Tracheal epithelial cell (primary cell): ENCODE data around the gene GRIK5. TPM values are rescaled to one million over a fixed set of nuclear protein-coding genes. Genes with fewer than 3 reads are reported as not detected.

Experiments
- total RNA-seq: library from RNA; depleted of rRNA; stranded (reverse); fragments of >200 nt; gene quantifications from 2 replicates; pipeline ENCODE4 v1.2.1, GENCODE V29; 2014

GRIK5 gene, protein sequence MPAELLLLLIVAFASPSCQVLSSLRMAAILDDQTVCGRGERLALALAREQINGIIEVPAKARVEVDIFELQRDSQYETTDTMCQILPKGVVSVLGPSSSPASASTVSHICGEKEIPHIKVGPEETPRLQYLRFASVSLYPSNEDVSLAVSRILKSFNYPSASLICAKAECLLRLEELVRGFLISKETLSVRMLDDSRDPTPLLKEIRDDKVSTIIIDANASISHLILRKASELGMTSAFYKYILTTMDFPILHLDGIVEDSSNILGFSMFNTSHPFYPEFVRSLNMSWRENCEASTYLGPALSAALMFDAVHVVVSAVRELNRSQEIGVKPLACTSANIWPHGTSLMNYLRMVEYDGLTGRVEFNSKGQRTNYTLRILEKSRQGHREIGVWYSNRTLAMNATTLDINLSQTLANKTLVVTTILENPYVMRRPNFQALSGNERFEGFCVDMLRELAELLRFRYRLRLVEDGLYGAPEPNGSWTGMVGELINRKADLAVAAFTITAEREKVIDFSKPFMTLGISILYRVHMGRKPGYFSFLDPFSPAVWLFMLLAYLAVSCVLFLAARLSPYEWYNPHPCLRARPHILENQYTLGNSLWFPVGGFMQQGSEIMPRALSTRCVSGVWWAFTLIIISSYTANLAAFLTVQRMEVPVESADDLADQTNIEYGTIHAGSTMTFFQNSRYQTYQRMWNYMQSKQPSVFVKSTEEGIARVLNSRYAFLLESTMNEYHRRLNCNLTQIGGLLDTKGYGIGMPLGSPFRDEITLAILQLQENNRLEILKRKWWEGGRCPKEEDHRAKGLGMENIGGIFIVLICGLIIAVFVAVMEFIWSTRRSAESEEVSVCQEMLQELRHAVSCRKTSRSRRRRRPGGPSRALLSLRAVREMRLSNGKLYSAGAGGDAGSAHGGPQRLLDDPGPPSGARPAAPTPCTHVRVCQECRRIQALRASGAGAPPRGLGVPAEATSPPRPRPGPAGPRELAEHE
- total RNA-seq = under 0.01 and 2.4 TPM in 2 replicates

GRCh38 chr19:42069619-42070351 lies at the start of gene GRIK5:
Gene GRIK5 (minus strand): TSS chr19:42070206. CDS start chr19:42065770, 4,436 bp downstream.

GRCh38 chr19:42075616-42076379 lies 5.8 kb upstream of the GRIK5 start, which contains the start of gene ZNF574:
Gene ZNF574 (plus strand): TSS chr19:42076166. CDS start chr19:42078607, 2,441 bp downstream.

DNA sequence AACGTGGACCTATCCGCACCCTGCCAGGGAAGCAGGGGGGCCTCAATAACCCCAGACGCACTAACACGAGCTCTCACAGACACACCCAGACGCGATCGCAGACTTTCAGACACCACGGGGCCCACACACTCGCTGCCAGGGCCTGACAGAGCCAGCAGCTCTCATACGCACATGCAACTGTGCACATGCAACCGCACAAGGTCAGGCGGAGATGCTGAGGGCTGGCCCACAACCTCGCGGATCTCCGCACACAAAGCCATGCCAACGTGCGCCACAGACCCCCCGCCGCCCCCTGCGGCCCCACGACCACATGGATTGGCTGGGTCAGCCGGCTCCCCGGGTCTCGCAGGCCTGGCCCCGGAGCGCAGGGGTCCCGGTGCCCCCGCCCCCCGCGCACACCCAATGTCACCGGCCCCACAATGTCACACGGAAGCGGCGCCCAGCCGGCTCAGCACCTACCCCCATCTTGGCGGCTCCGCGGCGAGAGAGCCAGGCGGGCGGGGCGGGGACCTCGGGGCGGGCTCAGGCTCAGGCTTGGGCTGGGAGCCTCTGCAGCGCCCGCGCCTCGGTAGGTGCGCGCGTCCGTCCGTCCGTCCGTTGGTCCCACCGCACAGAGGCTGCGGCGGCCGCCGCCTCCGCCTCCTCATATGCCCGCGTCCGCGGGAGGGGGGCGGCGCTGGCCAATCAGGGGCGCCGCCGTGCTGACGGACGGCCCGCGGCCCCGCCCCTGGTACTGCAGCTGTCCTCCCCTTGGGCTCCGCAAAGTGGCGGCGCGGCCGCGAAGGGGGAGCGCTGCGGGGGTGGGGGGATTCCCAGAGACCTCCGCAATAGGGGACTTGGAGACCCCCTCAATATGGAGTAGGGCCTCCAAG lies 76.2 kb downstream of the GRIK5 start, which contains the start of gene ATP1A3:
Gene ATP1A3 (minus strand): TSS at position 619 of the 872 bp plus-strand sequence. CDS start 154 bp downstream, at position 465.

DNA sequence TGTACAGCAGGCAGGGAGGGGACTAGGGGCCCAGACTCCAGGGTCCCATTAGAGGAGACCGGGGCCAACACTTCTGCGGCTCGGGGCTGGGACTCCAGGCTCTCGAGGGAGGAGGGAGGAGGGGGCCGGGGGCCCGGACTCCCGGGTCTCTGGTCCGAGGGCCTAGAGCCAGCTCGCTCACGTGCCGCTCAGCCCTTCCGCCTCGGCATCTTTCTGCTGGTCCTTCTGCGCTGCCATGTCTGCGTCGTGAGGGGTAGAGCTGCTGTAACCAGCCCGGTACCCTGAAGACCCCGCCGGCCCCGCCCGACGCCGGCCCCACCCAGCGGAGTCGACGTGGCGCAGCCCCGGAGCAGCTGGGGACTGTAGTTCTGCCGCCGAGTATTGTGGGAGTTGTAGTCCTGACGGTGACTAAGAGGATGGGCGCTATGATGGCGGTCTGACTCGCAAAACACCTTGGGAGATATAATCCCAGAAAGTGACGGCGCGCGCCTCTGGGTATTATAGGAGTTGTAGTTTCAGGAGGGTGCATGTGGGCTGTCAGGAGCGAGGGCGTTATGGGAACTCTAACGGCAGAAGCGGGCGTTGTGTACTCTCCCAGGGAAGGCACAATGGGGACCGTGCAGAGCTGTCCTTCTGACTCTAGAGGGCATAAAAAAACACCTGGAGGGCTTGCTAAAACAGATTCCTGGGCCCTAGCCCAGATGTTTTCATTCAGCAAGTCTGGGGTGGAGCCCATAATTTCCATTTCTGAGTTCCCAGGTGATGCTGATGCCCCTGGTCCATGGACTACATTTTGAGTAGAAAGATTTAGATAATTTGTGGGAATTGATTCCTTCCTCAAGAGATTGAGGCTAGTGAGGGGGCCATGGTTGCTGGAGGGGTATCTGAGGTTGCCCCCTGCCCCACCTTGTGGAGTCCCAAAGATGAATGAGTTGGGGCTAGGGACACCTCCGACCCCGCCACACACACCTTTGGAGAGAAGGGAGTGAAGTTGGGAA lies 110.7 kb downstream of the GRIK5 start, which contains the start of gene RABAC1:
Gene RABAC1 (minus strand): TSS at position 266 of the 998 bp plus-strand sequence. CDS start 29 bp downstream, at position 237.

Other genes starting within 250 kb of the GRIK5 start
- gene LYPD4, start 225.5 kb downstream of the GRIK5 start, total RNA-seq = not detected in 2 replicates
- not detected in 2 replicates for gene DMRTC2, start 225.2 kb downstream of the GRIK5 start, total RNA-seq
- gene RPS19, start 210.0 kb downstream of the GRIK5 start, total RNA-seq = 2,865 and 3,325 TPM in 2 replicates
- gene CD79A, start 192.9 kb downstream of the GRIK5 start, total RNA-seq = 0.48 TPM in 1 of 2 replicates, not detected in the other
- gene ARHGEF1, start 187.0 kb downstream of the GRIK5 start, total RNA-seq = 31.8 and 41.2 TPM in 2 replicates
- 0.21 TPM in 1 of 2 replicates, not detected in the other for gene ERFL, start 141.8 kb downstream of the GRIK5 start, total RNA-seq
- gene RABAC1, start 110.9 kb downstream of the GRIK5 start, total RNA-seq = 62.2 and 94.2 TPM in 2 replicates
- under 0.01 TPM in 1 of 2 replicates, not detected in the other for gene ATP1A3, start 76.0 kb downstream of the GRIK5 start, total RNA-seq
- 14.5 and 18.1 TPM in 2 replicates for gene ZNF574, start 6.0 kb upstream of the GRIK5 start, total RNA-seq
- 0.21 and 1.4 TPM in 2 replicates for gene POU2F2, start 62.2 kb upstream of the GRIK5 start, total RNA-seq
- gene DEDD2, start 147.5 kb upstream of the GRIK5 start, total RNA-seq = 37.3 and 44.8 TPM in 2 replicates
- gene ZNF526, start 150.1 kb upstream of the GRIK5 start, total RNA-seq = 8.1 and 9.6 TPM in 2 replicates
- 18.3 and 20.5 TPM in 2 replicates for gene GSK3A, start 172.4 kb upstream of the GRIK5 start, total RNA-seq
- gene ERF, start 184.9 kb upstream of the GRIK5 start, total RNA-seq = 20.2 and 33.0 TPM in 2 replicates
- 13.0 and 18.3 TPM in 2 replicates for gene CIC, start 199.0 kb upstream of the GRIK5 start, total RNA-seq
- gene PRR19, start 231.9 kb upstream of the GRIK5 start, total RNA-seq = under 0.01 and 0.43 TPM in 2 replicates
- gene PAFAH1B3, start 232.4 kb upstream of the GRIK5 start, total RNA-seq = 43.1 and 75.7 TPM in 2 replicates
- gene TMEM145, start 243.1 kb upstream of the GRIK5 start, total RNA-seq = not detected in 2 replicates